SH-SY5Y (cell line): ENCODE measurements around the gene NFATC2.

ENCODE experiments used
- GATA2 ChIP-seq: IDR thresholded peaks from 2 replicates; pipeline ENCODE4 v1.6.1; 2011; ENCODE audit warnings: mild to moderate bottlenecking, low read depth, low read length
- GATA3 ChIP-seq: IDR thresholded peaks from 2 replicates; pipeline ENCODE4 v1.6.1; 2011; ENCODE audit warnings: low read depth, mild to moderate bottlenecking, low read length, moderate library complexity

- no peak for TF ChIP-seq GATA3
- no peak for TF ChIP-seq GATA2
These were observed 90.4 kb downstream of the NFATC2 start for GRCh38 chr20:51452091-51452613.
